Liver (tissue), 9 donors: Measurements from ENCODE around the gene GNG11. TPM values are rescaled to one million over a fixed set of nuclear protein-coding genes. Genes with fewer than 3 reads are reported as not detected.

Experiments
- DNase-seq: peaks from one replicate; pipeline ENCODE4 v3.0.0-alpha.2; 2017; ENCODE audit warnings: low spot score
- H3K27ac ChIP-seq, 2 donors: one replicate each; pipeline ENCODE4 v1.7.0; 2013; ENCODE audit warnings: inconsistent platforms in 2 of 2, low read length in 2 of 2, control low read depth in 1 of 2, low read depth in 1 of 2, mild to moderate bottlenecking in 1 of 2
- H3K27me3 ChIP-seq, 4 donors: one replicate each; pipeline versions ENCODE4 v1.6.1 to v1.7.0; 2013; ENCODE audit warnings: low read length in 3 of 4, inconsistent platforms in 1 of 4, mild to moderate bottlenecking in 1 of 4, moderate library complexity in 1 of 4; ENCODE audit not compliant: control insufficient read depth in 4 of 4, insufficient read depth in 4 of 4
- H3K36me3 ChIP-seq, 4 donors: one replicate each; pipeline versions ENCODE4 v1.6.1 to v1.7.0; 2013; ENCODE audit warnings: low read length in 3 of 4, mild to moderate bottlenecking in 3 of 4, low read depth in 1 of 4, moderate library complexity in 1 of 4; ENCODE audit not compliant: control insufficient read depth in 4 of 4, insufficient read depth in 3 of 4
- H3K4me1 ChIP-seq, 4 donors: one replicate each; pipeline versions ENCODE4 v1.6.1 to v1.7.0; 2013; ENCODE audit warnings: low read length in 3 of 4, mild to moderate bottlenecking in 3 of 4, moderate library complexity in 1 of 4; ENCODE audit not compliant: control insufficient read depth in 4 of 4, insufficient read depth in 4 of 4
- H3K4me3 ChIP-seq, 3 donors: one replicate each; pipeline versions ENCODE4 v1.6.1 to v1.7.0; 2013; ENCODE audit warnings: low read length in 3 of 3, control low read depth in 1 of 3, low read depth in 1 of 3, mild to moderate bottlenecking in 1 of 3
- H3K9ac ChIP-seq, 2 donors: one replicate each; pipeline ENCODE4 v1.7.0; 2013; ENCODE audit warnings: low read length in 2 of 2, mild to moderate bottlenecking in 2 of 2, moderate library complexity in 2 of 2, control low read depth in 1 of 2, low read depth in 1 of 2
- H3K9me3 ChIP-seq, 4 donors: one replicate each; pipeline versions ENCODE4 v1.6.1 to v1.7.0; 2013; ENCODE audit warnings: low read length in 3 of 4; ENCODE audit not compliant: control insufficient read depth in 4 of 4
- EGR1 ChIP-seq, 2 donors: IDR thresholded peaks; 2 replicates each; pipeline ENCODE4 v1.6.1; 2016 to 2018; ENCODE audit warnings: antibody characterized with exemption in 2 of 2, low read depth in 2 of 2
- FOXA1 ChIP-seq: IDR thresholded peaks from 2 replicates; pipeline ENCODE4 v1.6.1; 2016; ENCODE audit warnings: antibody characterized with exemption
- FOXA2 ChIP-seq: IDR thresholded peaks from 2 replicates; pipeline ENCODE4 v1.6.1; 2016; ENCODE audit warnings: antibody characterized with exemption
- GABPA ChIP-seq, 2 donors: IDR thresholded peaks in 1 of 2; conservative IDR thresholded peaks in 1 of 2; 2 replicates each; pipeline ENCODE4 v1.6.1; 2016; ENCODE audit warnings: antibody characterized with exemption in 2 of 2, mild to moderate bottlenecking in 1 of 2, moderate library complexity in 1 of 2
- HNF4A ChIP-seq, 2 donors: conservative IDR thresholded peaks; 2 replicates each; pipeline ENCODE4 v1.6.1; 2016; ENCODE audit warnings: antibody characterized with exemption in 2 of 2, mild to moderate bottlenecking in 2 of 2
- JUND ChIP-seq, 2 donors: IDR thresholded peaks; 2 replicates each; pipeline ENCODE4 v1.6.1; 2016; ENCODE audit warnings: antibody characterized with exemption in 2 of 2
- RAD21 ChIP-seq, 2 donors: IDR thresholded peaks; 2 replicates each; pipeline ENCODE4 v1.6.1; 2016; ENCODE audit warnings: antibody characterized with exemption in 2 of 2, mild to moderate bottlenecking in 2 of 2
- RXRA ChIP-seq, 2 donors: IDR thresholded peaks; 2 replicates each; pipeline ENCODE4 v1.6.1; 2017 to 2018; ENCODE audit warnings: antibody characterized with exemption in 2 of 2, mild to moderate bottlenecking in 1 of 2
- SP1 ChIP-seq: IDR thresholded peaks from 2 replicates; pipeline ENCODE4 v1.6.1; 2018; ENCODE audit warnings: antibody characterized with exemption, mild to moderate bottlenecking
- YY1 ChIP-seq: IDR thresholded peaks from 2 replicates; pipeline ENCODE4 v1.6.1; 2016; ENCODE audit warnings: antibody characterized with exemption, mild to moderate bottlenecking
- WGBS: extraction: QIAGEN DNeasy Blood & Tissue Kit; methylation state at CpG from one replicate; pipeline ENCODE4 v1.1.7; 2013; 5-methylcytosine and 5-hydroxymethylcytosine counted together
- polyA plus RNA-seq, 2 donors: library from polyadenylated mRNA; stranded (reverse) in 1 of 2; unstranded in 1 of 2; fragments of 200-250 nt in 1 of 2; fragments of >200 nt in 1 of 2; fragmentation: Nextera tagmentation in 1 of 2; extraction: Ambion mirVana in 1 of 2; gene quantifications; one replicate each; pipeline versions ENCODE4 v1.2.1 to v1.2.3, GENCODE V29; 2013 to 2015
- total RNA-seq, 2 donors: library from RNA; depleted of rRNA; stranded (reverse); fragments of >200 nt; gene quantifications; one replicate each; pipeline ENCODE4 v1.2.3, GENCODE V29; 2014
- TF ChIP-seq, protein P1 (sequence below): IDR thresholded peaks from 2 replicates; pipeline ENCODE4 v1.6.1; 2016; ENCODE audit warnings: antibody characterized with exemption
- TF ChIP-seq, protein P2 (sequence below): IDR thresholded peaks from 2 replicates; pipeline ENCODE4 v1.6.1; 2016; ENCODE audit warnings: antibody characterized with exemption, mild to moderate bottlenecking
- TF ChIP-seq, protein P3 (sequence below): IDR thresholded peaks from 2 replicates; pipeline ENCODE4 v1.6.1; 2016; ENCODE audit warnings: antibody characterized with exemption
- donor health status: healthy.
- donor health status: healthy.
- donor health status: healthy.
- donor health status: healthy.
- donor health status: healthy.

The GNG11 gene
- total and polyA plus RNA-seq, 4 donors, result 4.0 to 11.1 (median 6.1) TPM

DNA sequence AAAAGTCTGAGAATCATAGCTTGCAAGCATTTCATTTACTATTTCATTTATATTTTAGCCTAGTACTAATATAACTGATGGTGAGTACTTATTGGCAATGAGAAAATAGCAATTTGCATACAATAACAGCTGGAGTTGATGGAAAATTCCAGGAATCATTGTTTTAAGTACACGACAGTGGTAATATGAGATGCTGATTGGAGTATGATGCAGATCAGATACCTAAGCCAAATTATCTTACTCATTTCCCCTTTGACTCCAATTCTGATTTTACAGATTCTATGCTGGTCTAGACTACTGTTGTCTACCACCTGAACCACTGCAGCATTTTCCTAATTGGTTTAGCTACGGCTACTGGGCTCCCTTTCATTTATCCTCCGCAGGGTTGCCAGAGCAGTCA is 36.7 kb downstream of the GNG11 start (continued):
- TF ChIP-seq, protein P1, sequence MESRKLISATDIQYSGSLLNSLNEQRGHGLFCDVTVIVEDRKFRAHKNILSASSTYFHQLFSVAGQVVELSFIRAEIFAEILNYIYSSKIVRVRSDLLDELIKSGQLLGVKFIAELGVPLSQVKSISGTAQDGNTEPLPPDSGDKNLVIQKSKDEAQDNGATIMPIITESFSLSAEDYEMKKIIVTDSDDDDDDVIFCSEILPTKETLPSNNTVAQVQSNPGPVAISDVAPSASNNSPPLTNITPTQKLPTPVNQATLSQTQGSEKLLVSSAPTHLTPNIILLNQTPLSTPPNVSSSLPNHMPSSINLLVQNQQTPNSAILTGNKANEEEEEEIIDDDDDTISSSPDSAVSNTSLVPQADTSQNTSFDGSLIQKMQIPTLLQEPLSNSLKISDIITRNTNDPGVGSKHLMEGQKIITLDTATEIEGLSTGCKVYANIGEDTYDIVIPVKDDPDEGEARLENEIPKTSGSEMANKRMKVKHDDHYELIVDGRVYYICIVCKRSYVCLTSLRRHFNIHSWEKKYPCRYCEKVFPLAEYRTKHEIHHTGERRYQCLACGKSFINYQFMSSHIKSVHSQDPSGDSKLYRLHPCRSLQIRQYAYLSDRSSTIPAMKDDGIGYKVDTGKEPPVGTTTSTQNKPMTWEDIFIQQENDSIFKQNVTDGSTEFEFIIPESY, result no peak

DNA sequence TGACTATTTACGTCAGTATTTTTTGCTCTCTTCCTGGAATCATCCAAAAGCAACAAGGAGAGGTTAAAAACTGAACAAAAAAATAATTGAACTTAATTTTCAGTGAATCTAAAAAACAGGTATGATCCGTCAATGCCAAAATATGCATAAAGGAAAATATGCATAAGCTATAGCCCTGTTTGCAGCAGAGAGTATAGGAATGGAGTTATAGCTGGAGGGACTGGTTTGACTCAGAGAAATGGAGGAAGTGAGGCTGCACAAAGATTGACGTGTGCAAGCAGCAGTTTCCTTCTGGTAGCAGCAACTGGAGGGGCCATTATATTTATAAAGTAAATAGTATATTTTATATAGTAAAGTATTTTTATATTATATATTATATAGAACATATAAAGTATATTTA is 37.1 kb downstream of the GNG11 start:
- DNase-seq, result no peak
- Histone ChIP-seq H3K36me3 (no peaks in the 10 kb centered on the region), H3K4me3 (no peak overlapping the region), H3K9ac (no peak overlapping the region), H3K9me3 (no peaks in the 10 kb centered on the region), H3K27ac (no peak overlapping the region), H3K4me1 (no peaks in the 10 kb centered on the region), H3K27me3 (no peaks in the 10 kb centered on the region)
- 91% methylated on average over 3 of the region's 3 CpGs for WGBS
- TF ChIP-seq GABPA (IDR thresholded peaks at IDR 0.05 in 1 of 2, conservative IDR thresholded peaks at IDR 0.05 in 1 of 2), result no peak
- TF ChIP-seq, protein P2, sequence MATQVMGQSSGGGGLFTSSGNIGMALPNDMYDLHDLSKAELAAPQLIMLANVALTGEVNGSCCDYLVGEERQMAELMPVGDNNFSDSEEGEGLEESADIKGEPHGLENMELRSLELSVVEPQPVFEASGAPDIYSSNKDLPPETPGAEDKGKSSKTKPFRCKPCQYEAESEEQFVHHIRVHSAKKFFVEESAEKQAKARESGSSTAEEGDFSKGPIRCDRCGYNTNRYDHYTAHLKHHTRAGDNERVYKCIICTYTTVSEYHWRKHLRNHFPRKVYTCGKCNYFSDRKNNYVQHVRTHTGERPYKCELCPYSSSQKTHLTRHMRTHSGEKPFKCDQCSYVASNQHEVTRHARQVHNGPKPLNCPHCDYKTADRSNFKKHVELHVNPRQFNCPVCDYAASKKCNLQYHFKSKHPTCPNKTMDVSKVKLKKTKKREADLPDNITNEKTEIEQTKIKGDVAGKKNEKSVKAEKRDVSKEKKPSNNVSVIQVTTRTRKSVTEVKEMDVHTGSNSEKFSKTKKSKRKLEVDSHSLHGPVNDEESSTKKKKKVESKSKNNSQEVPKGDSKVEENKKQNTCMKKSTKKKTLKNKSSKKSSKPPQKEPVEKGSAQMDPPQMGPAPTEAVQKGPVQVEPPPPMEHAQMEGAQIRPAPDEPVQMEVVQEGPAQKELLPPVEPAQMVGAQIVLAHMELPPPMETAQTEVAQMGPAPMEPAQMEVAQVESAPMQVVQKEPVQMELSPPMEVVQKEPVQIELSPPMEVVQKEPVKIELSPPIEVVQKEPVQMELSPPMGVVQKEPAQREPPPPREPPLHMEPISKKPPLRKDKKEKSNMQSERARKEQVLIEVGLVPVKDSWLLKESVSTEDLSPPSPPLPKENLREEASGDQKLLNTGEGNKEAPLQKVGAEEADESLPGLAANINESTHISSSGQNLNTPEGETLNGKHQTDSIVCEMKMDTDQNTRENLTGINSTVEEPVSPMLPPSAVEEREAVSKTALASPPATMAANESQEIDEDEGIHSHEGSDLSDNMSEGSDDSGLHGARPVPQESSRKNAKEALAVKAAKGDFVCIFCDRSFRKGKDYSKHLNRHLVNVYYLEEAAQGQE, result no peak

DNA sequence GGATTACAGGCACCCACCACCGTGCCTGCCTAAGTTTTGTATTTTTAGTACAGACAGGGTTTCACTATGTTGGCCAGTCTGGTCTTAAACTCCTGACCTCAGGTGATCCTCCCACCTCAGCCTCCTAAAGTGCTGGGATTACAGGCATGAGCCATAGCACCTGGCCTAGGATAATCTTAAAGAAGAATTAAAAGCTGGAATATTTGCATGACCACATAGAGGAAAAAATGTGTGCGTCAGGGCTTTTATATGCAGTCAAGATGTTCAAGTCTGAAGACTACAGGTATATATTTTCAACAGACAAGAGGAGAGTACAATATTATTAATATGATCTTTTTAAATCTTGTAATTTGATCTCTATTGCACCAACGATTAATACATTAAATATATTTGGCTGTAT is 39.5 kb downstream of the GNG11 start:
- WGBS, result 89% methylated on average over 3 of the region's 3 CpGs
- Histone ChIP-seq H3K4me1 (no peaks in the 10 kb centered on the region), H3K27me3 (no peaks in the 10 kb centered on the region), H3K36me3 (no peaks in the 10 kb centered on the region), H3K9me3 (no peaks in the 10 kb centered on the region), H3K27ac (no peak overlapping the region), H3K9ac (no peak overlapping the region), H3K4me3 (no peak overlapping the region)
- TF ChIP-seq FOXA2, result no peak
- no peak for TF ChIP-seq RXRA (IDR thresholded peaks at IDR 0.05)
- TF ChIP-seq RAD21 (IDR thresholded peaks at IDR 0.05), result no peak
- no peak for TF ChIP-seq GABPA (IDR thresholded peaks at IDR 0.05 in 1 of 2, conservative IDR thresholded peaks at IDR 0.05 in 1 of 2)
- no peak for DNase-seq

DNA sequence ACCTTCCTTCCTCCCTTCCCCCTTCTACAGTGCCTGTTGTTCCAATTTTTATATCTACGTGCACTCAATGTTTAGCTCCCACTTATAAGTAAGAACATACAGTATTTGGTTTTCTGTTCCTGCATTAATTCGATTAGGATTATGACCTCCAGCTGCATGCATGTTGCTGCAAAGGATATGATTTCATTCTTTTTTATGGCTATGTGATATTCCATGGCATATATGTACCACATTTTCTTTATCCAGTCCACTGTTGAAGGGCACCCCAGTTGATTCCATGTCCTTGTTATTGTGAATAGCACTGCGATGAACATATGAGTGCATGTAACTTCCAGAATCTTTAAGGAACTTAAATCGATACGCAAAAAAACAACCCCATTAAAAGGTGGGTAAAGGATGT is 42.7 kb downstream of the GNG11 start:
- 93% methylated on average over 5 of the region's 5 CpGs for WGBS
- no peak overlapping the region for H3K27ac ChIP-seq

More for the DNA sequence above, 42.7 kb downstream of the GNG11 start:
- DNase-seq, result no peak
- no peak overlapping the region for H3K9ac ChIP-seq
- H3K27me3 ChIP-seq, result no peaks in the 10 kb centered on the region
- no peak overlapping the region for H3K4me3 ChIP-seq
- no peak for TF ChIP-seq JUND (IDR thresholded peaks at IDR 0.05)
- TF ChIP-seq SP1, result no peak
- TF ChIP-seq, protein P3, sequence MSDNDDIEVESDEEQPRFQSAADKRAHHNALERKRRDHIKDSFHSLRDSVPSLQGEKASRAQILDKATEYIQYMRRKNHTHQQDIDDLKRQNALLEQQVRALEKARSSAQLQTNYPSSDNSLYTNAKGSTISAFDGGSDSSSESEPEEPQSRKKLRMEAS, result no peak
- TF ChIP-seq, protein P1, result no peak
- no peak for TF ChIP-seq GABPA (IDR thresholded peaks at IDR 0.05 in 1 of 2, conservative IDR thresholded peaks at IDR 0.05 in 1 of 2)
- TF ChIP-seq, protein P2, result no peak
- no peak for TF ChIP-seq RAD21 (IDR thresholded peaks at IDR 0.05)
- TF ChIP-seq FOXA2, result no peak
- no peak for TF ChIP-seq EGR1 (IDR thresholded peaks at IDR 0.05; ENCODE audit: low read depth in 2 of 2)
- no peak for TF ChIP-seq YY1
- TF ChIP-seq HNF4A (conservative IDR thresholded peaks at IDR 0.05), result no peak
- TF ChIP-seq FOXA1, result no peak
- no peaks in the 10 kb centered on the region for H3K9me3 ChIP-seq
- H3K36me3 ChIP-seq, result no peaks in the 10 kb centered on the region
- no peaks in the 10 kb centered on the region for H3K4me1 ChIP-seq
